ENCODE data around the gene DOCK8.

- TF ChIP-seq POLR2A (IDR thresholded peaks at IDR 0.05; ENCODE audit: insufficient read depth in 1 of 2, low read depth in 2 of 2, low read length in 2 of 2) (no peak), KDM1A (CRISPR knock-in tag; IDR thresholded peaks at IDR 0.05) (no peak), SRSF4 (IDR thresholded peaks at IDR 0.05; ENCODE audit: low read depth, low read length, poor library complexity, severe bottlenecking) (no peak), PTBP1 (IDR thresholded peaks at IDR 0.05; ENCODE audit: low read depth, low read length, poor library complexity, severe bottlenecking) (no peak), MAX (IDR thresholded peaks at IDR 0.05) (no peak), EZH2 (conservative IDR thresholded peaks at IDR 0.05; ENCODE audit: low read depth, low read length) (no peak), DR1 (CRISPR knock-in tag; IDR thresholded peaks at IDR 0.05) (no peak)
These were observed 35.4 kb downstream of the DOCK8 start for GRCh38 chr9:250039-250438.
